ENCODE results near the gene BBS10.
"Not testable (repeated sequence)": the region's sequence is repeated elsewhere in the genome, so short reads cannot be mapped to it uniquely, and the experiment has no call there.

The BBS10 gene

DNA sequence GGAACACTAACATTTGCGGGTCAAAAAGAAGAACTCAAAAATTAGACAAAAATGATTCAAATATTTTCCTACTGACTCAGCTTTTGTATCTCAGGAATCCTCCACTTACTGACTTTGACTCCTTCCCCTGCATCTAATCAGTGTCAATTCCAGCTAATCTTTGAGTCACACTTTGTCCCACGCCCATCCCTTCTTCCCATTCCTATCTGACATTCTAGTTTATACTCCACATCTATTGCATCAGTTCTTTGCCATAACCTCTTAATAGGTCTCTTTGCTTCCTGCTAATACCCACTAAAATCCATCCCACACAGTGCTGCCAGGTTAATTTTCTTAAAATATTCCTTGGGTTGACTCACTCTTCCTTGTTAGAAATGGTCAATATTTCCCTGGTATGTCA, 19.1 kb downstream of the BBS10 start:
- DNase-seq: peak; percentile 89

DNA sequence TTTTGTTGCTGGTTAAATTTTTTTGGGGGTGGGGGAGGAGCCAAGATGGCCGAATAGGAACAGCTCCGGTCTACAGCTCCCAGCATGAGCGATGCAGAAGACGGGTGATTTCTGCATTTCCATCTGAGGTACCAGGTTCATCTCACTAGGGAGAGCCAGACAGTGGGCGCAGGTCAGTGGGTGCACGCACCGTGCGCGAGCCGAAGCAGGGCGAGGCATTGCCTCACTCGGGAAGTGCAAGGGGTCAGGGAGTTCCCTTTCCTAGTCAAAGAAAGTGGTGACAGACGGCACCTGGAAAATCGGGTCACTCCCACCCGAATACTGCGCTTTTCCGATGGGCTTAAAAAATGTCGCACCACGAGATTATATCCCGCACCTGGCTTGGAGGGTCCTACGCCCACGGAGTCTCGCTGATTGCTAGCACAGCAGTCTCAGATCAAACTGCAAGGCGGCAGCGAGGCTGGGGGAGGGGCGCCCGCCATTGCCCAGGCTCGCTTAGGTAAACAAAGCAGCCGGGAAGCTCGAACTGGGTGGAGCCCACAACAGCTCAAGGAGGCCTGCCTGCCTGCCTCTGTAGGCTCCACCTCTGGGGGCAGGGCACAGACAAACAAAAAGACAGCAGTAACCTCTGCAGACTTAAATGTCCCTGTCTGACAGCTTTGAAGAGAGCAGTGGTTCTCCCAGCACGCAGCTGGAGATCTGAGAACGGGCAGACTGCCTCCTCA, 28.5 kb downstream of the BBS10 start:
- DNase-seq: not testable (repeated sequence)

- no peak for DNase-seq
Observed at GRCh38 chr12:76318773-76319594, 29.2 kb downstream of the BBS10 start.

DNA sequence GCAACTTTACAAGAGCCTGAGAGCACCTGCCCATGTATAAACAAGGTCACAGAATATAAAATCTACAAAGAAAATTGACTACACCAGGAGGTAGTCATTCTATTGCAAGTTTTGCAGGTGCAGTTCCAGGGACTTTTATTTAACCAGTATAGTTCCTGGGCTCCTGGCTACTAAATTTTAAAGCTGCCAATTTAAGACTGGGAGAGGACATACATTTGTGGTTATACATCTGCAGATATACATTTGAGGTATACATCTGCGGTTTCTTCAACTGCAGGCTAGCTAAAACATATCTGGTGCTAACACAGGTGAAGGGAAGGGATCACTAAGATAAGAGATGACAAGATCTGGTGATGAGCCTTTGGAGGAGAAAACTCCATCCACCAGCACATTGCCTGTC, 30.2 kb downstream of the BBS10 start:
- no peak for DNase-seq

- DNase-seq: no peak
Observed at GRCh38 chr12:76316468-76316867, 31.7 kb downstream of the BBS10 start.

- no peak for DNase-seq
Observed at GRCh38 chr12:76313299-76313698, 34.9 kb downstream of the BBS10 start.

GRCh38 chr12:76312315-76312714, 35.9 kb downstream of the BBS10 start:
- no peak for DNase-seq

GRCh38 chr12:76311796-76312195, 36.4 kb downstream of the BBS10 start:
- DNase-seq: peak; percentile 57

DNA sequence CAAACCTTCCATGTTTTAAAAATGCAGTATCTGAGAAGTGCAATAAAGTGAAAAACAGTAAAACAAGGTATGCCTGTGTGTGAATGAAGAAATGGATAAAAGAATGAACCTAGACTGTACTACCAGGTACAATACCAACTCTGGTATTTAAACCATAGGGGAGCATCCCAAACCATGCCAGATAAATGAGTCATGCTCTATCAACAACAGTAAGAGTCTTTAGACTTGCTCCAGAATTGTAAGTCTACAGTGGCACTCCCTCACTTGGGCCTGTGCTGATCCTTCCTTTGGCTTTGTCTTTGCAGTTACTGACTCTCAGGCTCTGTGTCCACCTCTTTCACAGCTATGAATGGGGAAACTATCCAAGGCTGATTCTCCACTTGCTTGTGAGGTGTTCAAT, 38.1 kb downstream of the BBS10 start:
- peak; percentile 36 for DNase-seq

- no peak for DNase-seq
Observed at GRCh38 chr12:76308866-76309265, 39.3 kb downstream of the BBS10 start.

DNA sequence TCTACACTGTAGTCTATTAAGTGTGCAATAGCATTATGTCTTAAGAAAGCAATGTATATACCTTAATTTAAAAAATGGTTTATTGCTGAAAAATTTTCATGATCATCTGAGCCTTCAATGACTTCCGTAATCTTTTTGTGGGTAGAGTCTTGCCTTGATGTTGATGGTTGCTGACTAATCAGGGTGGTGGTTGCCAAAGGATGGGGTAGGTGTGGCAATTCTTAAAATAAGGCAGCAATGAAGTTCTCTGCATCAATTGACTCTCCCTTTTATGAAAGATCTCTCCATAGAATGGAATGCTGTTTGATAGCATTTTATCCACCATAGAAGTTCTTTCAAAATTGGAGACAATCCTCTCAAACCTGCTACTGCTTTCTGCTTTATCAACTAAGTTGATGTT, 41.1 kb downstream of the BBS10 start:
- DNase-seq: no peak

GRCh38 chr12:76303989-76304460, 44.2 kb downstream of the BBS10 start:
- no peak for DNase-seq

DNA sequence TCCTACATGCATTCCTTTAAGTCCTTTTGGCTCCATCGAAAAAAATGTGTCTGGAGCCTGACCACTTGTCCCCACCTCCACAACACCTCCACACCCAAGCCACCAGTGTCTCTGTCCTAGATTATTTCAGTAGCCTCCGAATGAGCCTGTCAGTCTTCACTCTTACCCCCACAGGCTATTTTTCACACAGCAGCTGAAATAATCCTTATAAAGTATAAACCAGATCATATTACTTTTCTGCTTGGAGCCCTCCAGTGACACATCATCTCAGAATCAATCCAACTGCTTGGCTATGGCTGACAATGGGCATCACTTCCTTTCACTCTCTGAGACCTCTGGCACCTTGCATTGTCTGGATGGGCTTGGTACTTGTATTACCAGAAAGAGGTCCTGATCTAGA, 44.9 kb downstream of the BBS10 start:
- DNase-seq: peak; percentile 13

DNA sequence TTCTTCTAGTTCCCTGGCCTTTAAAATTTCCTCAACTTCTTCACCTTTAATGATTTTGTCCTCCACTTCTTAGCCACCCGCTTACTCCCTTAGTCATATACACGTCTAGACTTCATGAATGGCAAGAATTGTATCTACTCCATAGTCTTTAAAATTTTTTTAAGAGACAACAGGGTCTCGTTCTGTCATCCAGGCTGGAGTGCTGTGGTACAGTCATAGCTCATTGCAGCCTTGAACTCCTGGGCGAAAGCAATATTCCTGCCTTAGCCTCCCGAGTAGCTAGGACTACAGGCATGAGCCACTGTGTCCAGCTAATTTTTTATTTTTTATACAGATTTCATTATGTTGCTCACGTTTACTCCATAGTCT, 47.9 kb downstream of the BBS10 start:
- no peak for DNase-seq

- DNase-seq: no peak
Observed at GRCh38 chr12:76299536-76300296, 48.5 kb downstream of the BBS10 start.

All from HCEC 1CT (cell line).